Keratinocyte (primary cell): ENCODE results near the gene DSCAML1. TPM values are rescaled to one million over a fixed set of nuclear protein-coding genes. Genes with fewer than 3 reads are reported as not detected.

ENCODE experiments used
- DNase-seq: peaks from one replicate; pipeline ENCODE4 v3.0.0-alpha.2; 2011; ENCODE audit warnings: low read depth, missing footprints, low spot score
- FAIRE-seq: peaks from 2 replicates; lab custom pipeline; 2011; peaks lifted over from hg19 to GRCh38; lab: Jason Lieb, UNC
- H2AFZ ChIP-seq: 2 replicates; pipeline ENCODE4 v1.6.0; 2012; ENCODE audit warnings: low read length, control low read depth, inconsistent platforms; ENCODE audit not compliant: control insufficient read depth
- H3K27ac ChIP-seq: 2 replicates; pipeline ENCODE4 v1.5.1; 2011; ENCODE audit warnings: low read length; ENCODE audit not compliant: control insufficient read depth, insufficient read depth
- H3K27me3 ChIP-seq: 3 replicates; pipeline ENCODE4 v1.6.0; 2011; ENCODE audit warnings: low read length; ENCODE audit not compliant: control insufficient read depth, insufficient read depth; ENCODE audit errors: extremely low read depth
- H3K36me3 ChIP-seq, 2 experiments: 2 replicates in 1 of 2; 3 replicates in 1 of 2; pipeline ENCODE4 v1.5.1; 2011; ENCODE audit warnings: low read length in 2 of 2, mild to moderate bottlenecking in 1 of 2; ENCODE audit not compliant: control insufficient read depth in 2 of 2, insufficient read depth in 2 of 2; ENCODE audit errors: extremely low read depth in 1 of 2
- H3K4me1 ChIP-seq: 3 replicates; pipeline ENCODE4 v1.5.1; 2011; ENCODE audit warnings: low read length; ENCODE audit not compliant: control insufficient read depth, insufficient read depth; ENCODE audit errors: extremely low read depth
- H3K4me2 ChIP-seq: 3 replicates; pipeline ENCODE4 v1.6.0; 2011; ENCODE audit warnings: low read depth, low read length; ENCODE audit not compliant: control insufficient read depth, insufficient read depth; ENCODE audit errors: extremely low read depth
- H3K4me3 ChIP-seq, 3 experiments: fragments of 200-600 bp in 1 of 3; sonication (generic) in 1 of 3; 2 replicates in 2 of 3; 3 replicates in 1 of 3; pipeline ENCODE4 v1.5.1; 2011 to 2016; ENCODE audit warnings: low read length in 3 of 3, mild to moderate bottlenecking in 3 of 3, control low read depth in 2 of 3, inconsistent platforms in 1 of 3, low read depth in 1 of 3, mixed read lengths in 1 of 3, mixed run types in 1 of 3, moderate library complexity in 1 of 3; ENCODE audit not compliant: control insufficient read depth in 2 of 3, insufficient read depth in 2 of 3; ENCODE audit errors: extremely low read depth in 1 of 3
- H3K79me2 ChIP-seq: 2 replicates; pipeline ENCODE4 v1.6.0; 2012; ENCODE audit warnings: low read length; ENCODE audit not compliant: control insufficient read depth, insufficient read depth
- H3K9ac ChIP-seq: 3 replicates; pipeline ENCODE4 v1.6.0; 2011; ENCODE audit warnings: low read length; ENCODE audit not compliant: control insufficient read depth, insufficient read depth; ENCODE audit errors: extremely low read depth
- H3K9me1 ChIP-seq: 3 replicates; pipeline ENCODE4 v1.6.0; 2011; ENCODE audit warnings: low read length; ENCODE audit not compliant: control insufficient read depth, insufficient read depth; ENCODE audit errors: extremely low read depth
- H3K9me3 ChIP-seq: 2 replicates; pipeline ENCODE4 v1.5.1; 2012; ENCODE audit warnings: low read depth, low read length; ENCODE audit not compliant: control insufficient read depth
- H4K20me1 ChIP-seq: 3 replicates; pipeline ENCODE4 v1.6.0; 2011; ENCODE audit warnings: low read length; ENCODE audit not compliant: control insufficient read depth, insufficient read depth; ENCODE audit errors: extremely low read depth
- CTCF ChIP-seq, 3 experiments: IDR thresholded peaks in 1 of 3; conservative IDR thresholded peaks in 1 of 3; optimal IDR thresholded peaks in 1 of 3; 2 replicates in 2 of 3; 3 replicates in 1 of 3; pipeline versions ENCODE3 to v1.5.1; 2011; ENCODE audit warnings: low read length in 3 of 3, mild to moderate bottlenecking in 3 of 3, moderate library complexity in 2 of 3, control low read depth in 1 of 3, inconsistent platforms in 1 of 3; ENCODE audit not compliant: insufficient read depth in 2 of 3; ENCODE audit errors: extremely low read depth in 1 of 3
- EZH2 ChIP-seq: IDR thresholded peaks from one replicate; pipeline ENCODE4 v1.6.1; 2012; ENCODE audit warnings: inconsistent platforms, mild to moderate bottlenecking, low read length, moderate library complexity
- dilution Hi-C: fragments of 300-500 bp; cut with MboI; formaldehyde crosslinking; loops from one replicate; pipeline ENCODE4 v1.7.0; 2020; ENCODE audit warnings: low sequenced_read_pairs; ENCODE audit not compliant: extremely low pct_ligation_motif_present
- polyA plus RNA-seq, 5 experiments: library from polyadenylated mRNA; depleted of rRNA in 3 of 5; stranded (reverse) in 3 of 5; stranded (forward) in 1 of 5; unstranded in 1 of 5; fragments of >200 nt; gene quantifications; 1 replicate in 1 of 5; 2 replicates in 3 of 5; 3 replicates in 1 of 5; pipeline versions ENCODE4 v1.2.1 to v1.2.3, GENCODE V29; 2011 to 2012; ENCODE audit warnings: missing spikeins in 2 of 5, low read depth in 1 of 5, low replicate concordance in 1 of 5

The DSCAML1 gene
- polyA plus RNA-seq, 1 donor (not counting 4 experiments of a cell fraction or from before 2014, with no cell fraction given) = not detected

DNA sequence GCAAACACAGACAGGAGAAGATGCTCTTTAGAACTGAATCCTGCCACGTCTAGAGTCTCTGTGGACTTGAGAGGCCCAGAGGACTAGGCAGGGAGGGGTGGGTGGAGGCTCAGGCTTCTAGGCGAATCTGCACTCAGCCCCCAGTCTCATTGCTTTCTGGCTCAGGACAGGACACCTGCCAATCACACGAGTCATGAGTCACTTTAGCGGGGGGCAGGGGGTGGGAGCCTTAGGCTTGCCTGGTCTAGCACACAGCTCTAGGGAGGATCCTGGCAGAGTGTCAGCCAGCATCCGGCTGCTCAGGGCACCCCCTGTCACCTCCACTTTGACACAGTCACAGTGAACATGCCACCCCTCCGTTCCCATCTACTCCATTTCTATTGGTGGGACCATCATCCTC lies 301.7 kb downstream of the DSCAML1 start:
- FAIRE-seq = no peak

DNA sequence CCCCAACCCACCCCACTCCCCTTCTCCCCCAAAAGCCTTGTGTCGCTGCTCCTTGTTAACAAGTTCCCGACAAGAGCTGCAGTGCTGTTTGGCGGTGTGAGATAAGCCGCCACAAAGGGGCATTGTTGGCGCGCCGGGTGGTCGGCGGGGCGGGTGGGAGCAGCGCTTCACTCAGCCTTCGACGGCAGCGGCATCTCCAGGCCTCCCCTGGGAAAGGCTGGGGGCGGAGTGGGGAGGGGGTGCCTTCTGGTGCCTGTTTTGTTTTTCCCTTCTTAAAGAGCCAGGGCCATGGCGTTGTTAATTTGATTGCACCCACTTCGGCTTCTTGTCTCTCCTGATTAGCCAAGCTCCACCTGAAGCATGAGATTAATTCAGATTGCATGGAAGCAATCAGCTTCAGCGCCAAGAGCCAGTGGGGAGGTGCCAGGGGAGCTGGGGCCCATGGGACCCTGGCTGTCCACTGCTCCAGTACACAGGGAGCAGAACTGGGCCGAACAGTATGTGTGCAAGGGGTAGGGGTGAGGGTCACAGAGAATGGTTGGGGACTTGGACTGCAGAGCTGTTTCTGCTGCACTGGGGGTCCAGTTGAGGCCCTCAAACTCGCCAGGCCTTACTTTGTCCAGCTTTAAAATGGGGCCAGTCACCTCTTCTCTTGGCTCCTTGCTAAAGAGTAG lies 304.3 kb downstream of the DSCAML1 start:
- no peaks in the 10 kb centered on the region for H3K4me1 ChIP-seq
- H3K4me2 ChIP-seq = no peak overlapping the region
- no peak overlapping the region for H3K9ac ChIP-seq
- peaks cover 40% of the 10 kb centered on the region for H3K27me3 ChIP-seq
- dilution Hi-C loops = no loop called here
- H3K79me2 ChIP-seq = no peaks in the 10 kb centered on the region
- no peak overlapping the region for H3K27ac ChIP-seq
- DNase-seq (no peak), FAIRE-seq (no peak)
- H3K36me3 ChIP-seq = no peaks in the 10 kb centered on the region
- TF ChIP-seq EZH2 = no peak
- no peaks in the 10 kb centered on the region for H3K9me1 ChIP-seq
- H4K20me1 ChIP-seq = no peaks in the 10 kb centered on the region
- no peak overlapping the region for H2AFZ ChIP-seq
- H3K4me3 ChIP-seq = no peak overlapping the region
- H3K9me3 ChIP-seq = no peaks in the 10 kb centered on the region

More for the DNA sequence above, 301.7 kb downstream of the DSCAML1 start:
- peaks cover 19% of the 10 kb centered on the region for H3K27me3 ChIP-seq
- H3K4me1 ChIP-seq = no peaks in the 10 kb centered on the region
- no peaks in the 10 kb centered on the region for H3K36me3 ChIP-seq
- no peak overlapping the region for H3K9ac ChIP-seq
- H3K9me1 ChIP-seq = no peaks in the 10 kb centered on the region
- no peak for TF ChIP-seq EZH2
- no peak for TF ChIP-seq CTCF (optimal IDR thresholded peaks at IDR 0.05 in 1 of 3, IDR thresholded peaks at IDR 0.05 in 1 of 3, conservative IDR thresholded peaks at IDR 0.05 in 1 of 3; ENCODE audit: extremely low read depth in 1 of 3, insufficient read depth in 2 of 3, low read length in 3 of 3)
- no peaks in the 10 kb centered on the region for H3K9me3 ChIP-seq
- no peak overlapping the region for H3K4me3 ChIP-seq
- H3K27ac ChIP-seq = no peak overlapping the region
- no peaks in the 10 kb centered on the region for H3K79me2 ChIP-seq
- no peak overlapping the region for H3K4me2 ChIP-seq
- peaks cover 2% of the 10 kb centered on the region for H4K20me1 ChIP-seq
- H2AFZ ChIP-seq = no peak overlapping the region
- no peak for DNase-seq
- dilution Hi-C loops = no loop called here

GRCh38 chr11:117490911-117491310 lies 306.1 kb downstream of the DSCAML1 start:
- Histone ChIP-seq H3K4me2 (no peak overlapping the region), H3K9me3 (no peaks in the 10 kb centered on the region), H3K9me1 (no peaks in the 10 kb centered on the region), H3K79me2 (no peaks in the 10 kb centered on the region), H3K27ac (no peak overlapping the region), H3K36me3 (no peaks in the 10 kb centered on the region), H3K4me1 (no peaks in the 10 kb centered on the region), H4K20me1 (no peaks in the 10 kb centered on the region), H3K9ac (no peak overlapping the region), H2AFZ (no peak overlapping the region), H3K4me3 (no peak overlapping the region), H3K27me3 (peaks cover 43% of the 10 kb centered on the region)
- FAIRE-seq (no peak), DNase-seq (no peak)
- dilution Hi-C loops = no loop called here
- TF ChIP-seq EZH2 (no peak), CTCF (optimal IDR thresholded peaks at IDR 0.05 in 1 of 3, IDR thresholded peaks at IDR 0.05 in 1 of 3, conservative IDR thresholded peaks at IDR 0.05 in 1 of 3; ENCODE audit: extremely low read depth in 1 of 3, insufficient read depth in 2 of 3, low read length in 3 of 3) (no peak)
